Measurements from ENCODE around the gene KDR. TPM values are rescaled to one million over a fixed set of nuclear protein-coding genes. Genes with fewer than 3 reads are reported as not detected.

Gene KDR
- total RNA-seq, 1 donor from 2014 or later: 0.12 TPM

DNA sequence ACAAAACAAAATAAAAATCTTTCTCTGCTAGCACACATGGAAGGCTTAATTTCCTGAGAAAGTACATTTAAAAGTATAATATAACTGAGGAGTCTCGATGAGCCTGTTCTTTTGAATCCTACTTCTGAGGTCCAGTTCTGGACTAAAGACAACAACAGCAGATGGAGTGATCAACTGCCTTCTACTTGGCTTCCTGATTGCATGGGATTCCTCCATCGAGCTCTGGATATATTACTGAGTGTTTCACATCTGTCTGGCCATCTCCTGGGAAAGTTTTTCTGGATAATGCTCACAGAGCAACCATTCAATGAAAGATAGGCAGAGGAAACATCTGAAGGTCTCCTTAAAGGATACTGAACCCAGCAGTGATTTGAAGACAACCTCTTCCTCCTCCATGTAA, 42.6 kb downstream of the KDR start:
- TF ChIP-seq, protein P1, sequence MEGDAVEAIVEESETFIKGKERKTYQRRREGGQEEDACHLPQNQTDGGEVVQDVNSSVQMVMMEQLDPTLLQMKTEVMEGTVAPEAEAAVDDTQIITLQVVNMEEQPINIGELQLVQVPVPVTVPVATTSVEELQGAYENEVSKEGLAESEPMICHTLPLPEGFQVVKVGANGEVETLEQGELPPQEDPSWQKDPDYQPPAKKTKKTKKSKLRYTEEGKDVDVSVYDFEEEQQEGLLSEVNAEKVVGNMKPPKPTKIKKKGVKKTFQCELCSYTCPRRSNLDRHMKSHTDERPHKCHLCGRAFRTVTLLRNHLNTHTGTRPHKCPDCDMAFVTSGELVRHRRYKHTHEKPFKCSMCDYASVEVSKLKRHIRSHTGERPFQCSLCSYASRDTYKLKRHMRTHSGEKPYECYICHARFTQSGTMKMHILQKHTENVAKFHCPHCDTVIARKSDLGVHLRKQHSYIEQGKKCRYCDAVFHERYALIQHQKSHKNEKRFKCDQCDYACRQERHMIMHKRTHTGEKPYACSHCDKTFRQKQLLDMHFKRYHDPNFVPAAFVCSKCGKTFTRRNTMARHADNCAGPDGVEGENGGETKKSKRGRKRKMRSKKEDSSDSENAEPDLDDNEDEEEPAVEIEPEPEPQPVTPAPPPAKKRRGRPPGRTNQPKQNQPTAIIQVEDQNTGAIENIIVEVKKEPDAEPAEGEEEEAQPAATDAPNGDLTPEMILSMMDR (conservative IDR thresholded peaks at IDR 0.05): no peak
- no peaks in the 10 kb centered on the region for H3K36me3 Mint-ChIP-seq (ENCODE audit: low read depth)
- peaks cover 17% of the 10 kb centered on the region for H3K27me3 Mint-ChIP-seq (ENCODE audit: low read depth)
- peaks cover 22% of the 10 kb centered on the region for H3K4me1 Mint-ChIP-seq
- no peaks in the 10 kb centered on the region for H3K9me3 Mint-ChIP-seq
- H3K4me3 Mint-ChIP-seq: no peak overlapping the region
- no peak for DNase-seq (ENCODE audit: low read depth, low spot score)
- no peak overlapping the region for H3K27ac Mint-ChIP-seq (ENCODE audit: unreplicated experiment)

GRCh38 chr4:55080174-55080865, 45.1 kb downstream of the KDR start:
- Mint-ChIP-seq H3K27me3 (ENCODE audit: low read depth) (peaks cover 22% of the 10 kb centered on the region), H3K27ac (ENCODE audit: unreplicated experiment) (no peak overlapping the region), H3K4me1 (peaks cover 19% of the 10 kb centered on the region), H3K4me3 (no peak overlapping the region), H3K36me3 (ENCODE audit: low read depth) (no peaks in the 10 kb centered on the region), H3K9me3 (no peaks in the 10 kb centered on the region)
- TF ChIP-seq, protein P1 (conservative IDR thresholded peaks at IDR 0.05): no peak
- DNase-seq (ENCODE audit: low read depth, low spot score): no peak

GRCh38 chr4:55079451-55080173, 45.8 kb downstream of the KDR start:
- no peak for DNase-seq (ENCODE audit: low read depth, low spot score)
- Mint-ChIP-seq H3K27ac (ENCODE audit: unreplicated experiment) (no peak overlapping the region), H3K4me1 (peaks cover 17% of the 10 kb centered on the region), H3K27me3 (ENCODE audit: low read depth) (peaks cover 22% of the 10 kb centered on the region), H3K36me3 (ENCODE audit: low read depth) (no peaks in the 10 kb centered on the region), H3K4me3 (no peak overlapping the region), H3K9me3 (no peaks in the 10 kb centered on the region)
- TF ChIP-seq, protein P1 (conservative IDR thresholded peaks at IDR 0.05): no peak

GRCh38 chr4:55078987-55079386, 46.4 kb downstream of the KDR start:
- Mint-ChIP-seq H3K9me3 (no peaks in the 10 kb centered on the region), H3K4me1 (peaks cover 17% of the 10 kb centered on the region), H3K27ac (ENCODE audit: unreplicated experiment) (no peak overlapping the region), H3K4me3 (no peak overlapping the region), H3K27me3 (ENCODE audit: low read depth) (peaks cover 22% of the 10 kb centered on the region), H3K36me3 (ENCODE audit: low read depth) (no peaks in the 10 kb centered on the region)
- TF ChIP-seq, protein P1 (conservative IDR thresholded peaks at IDR 0.05): no peak
- DNase-seq (ENCODE audit: low read depth, low spot score): no peak

GRCh38 chr4:55077577-55077976, 47.8 kb downstream of the KDR start:
- TF ChIP-seq, protein P1 (conservative IDR thresholded peaks at IDR 0.05): no peak
- peaks cover 22% of the 10 kb centered on the region for H3K27me3 Mint-ChIP-seq (ENCODE audit: low read depth)
- H3K27ac Mint-ChIP-seq (ENCODE audit: unreplicated experiment): no peak overlapping the region
- peaks cover 17% of the 10 kb centered on the region for H3K4me1 Mint-ChIP-seq
- H3K9me3 Mint-ChIP-seq: no peaks in the 10 kb centered on the region
- no peak for DNase-seq (ENCODE audit: low read depth, low spot score)
- no peak overlapping the region for H3K4me3 Mint-ChIP-seq
- H3K36me3 Mint-ChIP-seq (ENCODE audit: low read depth): no peaks in the 10 kb centered on the region

Measured in neural crest cell (in vitro differentiated cells).